Panc1 (cell line): ENCODE data around the gene KLF9.

Experiments
- TCF7L2 ChIP-seq: IDR thresholded peaks from 2 replicates; pipeline ENCODE4 v1.6.1; 2011; ENCODE audit warnings: mild to moderate bottlenecking, low read depth, low read length, inconsistent platforms
- TF ChIP-seq, protein P1 (sequence below), 2 experiments: IDR thresholded peaks; 2 replicates each; pipeline ENCODE4 v1.6.1; 2011 to 2012; ENCODE audit warnings: low read depth in 2 of 2, control low read depth in 1 of 2, low read length in 1 of 2, mild to moderate bottlenecking in 1 of 2, moderate library complexity in 1 of 2; ENCODE audit not compliant: insufficient read depth in 1 of 2

GRCh38 chr9:70442328-70442848, 27.9 kb upstream of the KLF9 start:
- TF ChIP-seq TCF7L2 = no peak
- TF ChIP-seq, protein P1, sequence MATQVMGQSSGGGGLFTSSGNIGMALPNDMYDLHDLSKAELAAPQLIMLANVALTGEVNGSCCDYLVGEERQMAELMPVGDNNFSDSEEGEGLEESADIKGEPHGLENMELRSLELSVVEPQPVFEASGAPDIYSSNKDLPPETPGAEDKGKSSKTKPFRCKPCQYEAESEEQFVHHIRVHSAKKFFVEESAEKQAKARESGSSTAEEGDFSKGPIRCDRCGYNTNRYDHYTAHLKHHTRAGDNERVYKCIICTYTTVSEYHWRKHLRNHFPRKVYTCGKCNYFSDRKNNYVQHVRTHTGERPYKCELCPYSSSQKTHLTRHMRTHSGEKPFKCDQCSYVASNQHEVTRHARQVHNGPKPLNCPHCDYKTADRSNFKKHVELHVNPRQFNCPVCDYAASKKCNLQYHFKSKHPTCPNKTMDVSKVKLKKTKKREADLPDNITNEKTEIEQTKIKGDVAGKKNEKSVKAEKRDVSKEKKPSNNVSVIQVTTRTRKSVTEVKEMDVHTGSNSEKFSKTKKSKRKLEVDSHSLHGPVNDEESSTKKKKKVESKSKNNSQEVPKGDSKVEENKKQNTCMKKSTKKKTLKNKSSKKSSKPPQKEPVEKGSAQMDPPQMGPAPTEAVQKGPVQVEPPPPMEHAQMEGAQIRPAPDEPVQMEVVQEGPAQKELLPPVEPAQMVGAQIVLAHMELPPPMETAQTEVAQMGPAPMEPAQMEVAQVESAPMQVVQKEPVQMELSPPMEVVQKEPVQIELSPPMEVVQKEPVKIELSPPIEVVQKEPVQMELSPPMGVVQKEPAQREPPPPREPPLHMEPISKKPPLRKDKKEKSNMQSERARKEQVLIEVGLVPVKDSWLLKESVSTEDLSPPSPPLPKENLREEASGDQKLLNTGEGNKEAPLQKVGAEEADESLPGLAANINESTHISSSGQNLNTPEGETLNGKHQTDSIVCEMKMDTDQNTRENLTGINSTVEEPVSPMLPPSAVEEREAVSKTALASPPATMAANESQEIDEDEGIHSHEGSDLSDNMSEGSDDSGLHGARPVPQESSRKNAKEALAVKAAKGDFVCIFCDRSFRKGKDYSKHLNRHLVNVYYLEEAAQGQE (IDR thresholded peaks at IDR 0.05; ENCODE audit: insufficient read depth in 1 of 2, low read depth in 2 of 2, low read length in 1 of 2) = no peak
